Stimulated activated memory B cell treated with anti-CD40 and anti-IgM and Interleukin-4, amounts not matched to agents 10 μg/mL and 1 μg/mL and 100 μg/mL, for 72 hours (primary cell): ENCODE results near the gene A2M.

Experiments
- ATAC-seq: fragments of 150-1000 bp; cut with Tn5 transposase; 2 replicates; pipeline ENCODE4 v1.10.0; 2021
- H3K27ac Mint-ChIP-seq: one replicate; pipeline ENCODE4 v1.8.0; 2022; ENCODE audit warnings: mild to moderate bottlenecking, mixed read lengths
- H3K27me3 Mint-ChIP-seq: one replicate; pipeline ENCODE4 v1.8.0; 2022; ENCODE audit warnings: mixed read lengths
- H3K36me3 Mint-ChIP-seq: one replicate; pipeline ENCODE4 v1.8.0; 2022; ENCODE audit warnings: mixed read lengths
- H3K4me1 Mint-ChIP-seq: one replicate; pipeline ENCODE4 v1.8.0; 2022; ENCODE audit warnings: mixed read lengths
- H3K4me3 Mint-ChIP-seq: one replicate; pipeline ENCODE4 v1.8.0; 2022; ENCODE audit warnings: mild to moderate bottlenecking, moderate library complexity, mixed read lengths
- H3K9me3 Mint-ChIP-seq: one replicate; pipeline ENCODE4 v1.8.0; 2022; ENCODE audit warnings: mixed read lengths

The A2M gene

DNA sequence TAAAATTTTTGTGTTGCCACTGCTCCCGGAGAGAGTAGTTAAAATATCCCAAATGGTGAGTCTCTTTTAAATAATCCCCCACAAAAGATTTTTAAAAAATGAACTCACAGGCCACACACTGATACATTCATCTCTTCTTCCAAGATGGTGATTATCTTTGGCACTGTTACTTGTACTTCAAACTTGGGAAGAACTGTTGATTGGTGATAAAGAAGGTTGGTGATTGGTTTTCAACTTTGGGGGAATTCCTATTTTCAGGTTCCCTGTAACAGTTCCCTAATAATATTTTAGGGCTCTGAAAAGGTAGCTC is 6.6 kb downstream of the A2M start:
- no peak overlapping the region for H3K27ac Mint-ChIP-seq

DNA sequence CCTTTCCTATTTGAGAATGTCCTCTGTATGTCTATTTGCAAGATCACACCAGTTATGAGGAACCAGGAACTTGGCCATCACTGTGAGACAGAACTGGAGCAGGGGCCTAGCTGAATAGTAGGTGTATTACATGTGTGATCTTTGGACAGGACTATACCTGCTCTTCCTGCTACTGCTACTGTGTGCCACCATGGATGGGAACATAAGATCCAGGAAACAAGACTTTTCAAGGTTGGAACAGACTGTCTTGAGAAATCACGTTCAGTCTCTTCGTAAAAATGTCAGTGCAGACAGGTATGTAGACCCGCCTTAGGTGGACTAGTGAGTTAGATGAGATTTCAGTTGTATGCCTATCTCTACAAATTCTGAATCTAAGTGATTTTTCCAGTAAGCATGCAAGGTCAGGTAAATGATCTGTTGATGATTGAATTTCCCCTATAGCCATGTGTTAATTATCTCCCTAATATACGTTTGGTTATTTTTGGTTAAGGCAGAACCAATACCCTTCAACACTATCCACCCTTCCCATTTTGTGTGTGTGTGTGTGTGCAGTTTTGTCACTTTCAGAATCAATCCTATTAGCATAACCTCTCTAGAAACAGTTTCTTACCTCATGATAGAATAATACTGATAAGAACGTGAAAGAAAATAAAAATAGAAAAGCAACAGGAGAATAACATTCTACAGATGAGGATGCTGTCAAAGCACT is 7.1 kb downstream of the A2M start:
- H3K36me3 Mint-ChIP-seq = no peaks in the 10 kb centered on the region
- no peaks in the 10 kb centered on the region for H3K4me1 Mint-ChIP-seq

More for the DNA sequence above, 6.6 kb downstream of the A2M start:
- no peak for ATAC-seq
- peaks cover 13% of the 10 kb centered on the region for H3K27me3 Mint-ChIP-seq
- no peaks in the 10 kb centered on the region for H3K9me3 Mint-ChIP-seq
- no peaks in the 10 kb centered on the region for H3K4me1 Mint-ChIP-seq
- no peaks in the 10 kb centered on the region for H3K36me3 Mint-ChIP-seq
- no peak overlapping the region for H3K4me3 Mint-ChIP-seq

DNA sequence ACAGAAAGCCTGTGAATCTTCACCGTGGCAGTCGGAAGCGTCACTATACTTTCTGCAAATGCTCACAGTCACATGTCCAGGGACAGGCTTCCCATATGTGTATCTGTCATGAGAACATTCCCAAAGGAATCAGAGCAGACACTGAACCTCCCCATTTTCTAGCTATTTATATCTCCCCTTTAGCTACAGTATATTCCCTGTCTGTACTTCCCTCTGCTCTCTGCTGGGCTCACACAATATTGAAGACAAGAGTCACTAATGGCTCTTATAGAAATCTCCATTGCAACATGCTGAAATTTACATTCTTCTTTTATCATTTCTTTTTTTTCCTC is 8.2 kb downstream of the A2M start:
- Mint-ChIP-seq H3K27ac (no peak overlapping the region), H3K36me3 (no peaks in the 10 kb centered on the region), H3K4me3 (no peak overlapping the region)

More for the DNA sequence above, 7.1 kb downstream of the A2M start:
- H3K9me3 Mint-ChIP-seq = no peaks in the 10 kb centered on the region
- no peak for ATAC-seq
- H3K27me3 Mint-ChIP-seq = peaks cover 13% of the 10 kb centered on the region
- H3K4me3 Mint-ChIP-seq = no peak overlapping the region
- H3K27ac Mint-ChIP-seq = no peak overlapping the region

DNA sequence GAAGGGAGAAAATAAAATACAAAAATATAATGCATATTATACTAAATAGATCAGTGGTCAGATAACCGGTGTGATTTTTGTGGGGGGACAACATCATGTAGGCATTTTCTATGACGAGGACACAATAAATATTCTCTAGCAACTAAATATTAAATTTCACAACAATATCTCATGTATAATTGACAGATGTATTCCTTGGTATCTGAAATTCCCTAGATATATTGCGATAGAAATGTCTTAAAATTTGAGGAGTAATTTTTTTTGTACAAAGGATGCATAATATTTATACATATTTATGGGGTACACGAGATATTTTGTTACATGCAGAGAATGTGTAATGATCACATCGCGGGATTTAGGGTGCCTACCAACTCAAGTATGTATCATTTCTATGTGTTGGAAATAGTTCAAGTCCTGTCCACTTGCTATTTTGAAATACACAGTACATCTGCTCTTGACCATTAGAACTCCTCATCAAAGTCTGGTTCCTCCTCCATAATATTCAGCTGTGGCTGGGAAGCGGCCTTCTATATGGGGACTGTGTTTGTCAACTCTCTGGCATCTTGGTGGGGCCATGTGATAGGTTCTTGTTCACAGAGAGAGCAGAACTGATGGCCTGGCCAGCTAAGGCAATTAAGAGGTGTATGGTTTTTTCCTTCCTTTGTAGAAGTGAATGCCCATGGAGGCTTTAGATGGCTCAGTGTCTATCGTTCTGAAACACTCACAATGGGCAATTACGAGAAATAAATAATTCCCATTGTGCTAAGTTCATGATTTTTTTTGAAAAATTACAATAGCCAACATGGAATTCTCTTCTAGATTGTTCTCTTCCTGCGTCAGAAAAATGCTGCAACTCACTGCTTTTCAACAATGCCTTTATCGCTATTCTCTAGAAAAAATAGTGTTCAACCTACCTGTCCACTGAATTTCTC is 8.8 kb downstream of the A2M start:
- H3K9me3 Mint-ChIP-seq = no peaks in the 10 kb centered on the region
- H3K27me3 Mint-ChIP-seq = no peaks in the 10 kb centered on the region
- H3K4me1 Mint-ChIP-seq = no peaks in the 10 kb centered on the region
- no peak overlapping the region for H3K27ac Mint-ChIP-seq
- H3K4me3 Mint-ChIP-seq = no peak overlapping the region
- no peaks in the 10 kb centered on the region for H3K36me3 Mint-ChIP-seq
- no peak for ATAC-seq

More for the DNA sequence above, 8.2 kb downstream of the A2M start:
- peaks cover 4% of the 10 kb centered on the region for H3K27me3 Mint-ChIP-seq
- H3K4me1 Mint-ChIP-seq = no peaks in the 10 kb centered on the region
- H3K9me3 Mint-ChIP-seq = no peaks in the 10 kb centered on the region
- no peak for ATAC-seq

DNA sequence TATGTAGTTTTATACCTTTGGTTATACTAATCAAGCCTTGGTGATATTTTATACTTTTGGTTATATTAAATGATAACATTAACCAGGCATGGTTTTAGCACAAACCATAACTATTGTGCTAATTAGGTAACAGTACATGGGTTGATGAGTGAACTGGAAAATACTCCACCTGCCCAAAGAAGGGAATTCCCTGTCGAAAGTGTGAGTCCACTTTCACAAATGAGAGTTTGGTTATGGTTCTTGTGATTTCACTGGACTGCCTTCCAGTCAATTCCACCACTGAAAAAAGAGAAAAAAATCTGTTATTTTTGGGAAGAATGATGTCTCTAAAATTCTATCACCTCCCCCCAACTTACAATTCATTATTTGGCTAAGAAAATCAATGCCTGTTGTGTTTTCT is 9.7 kb downstream of the A2M start:
- no peaks in the 10 kb centered on the region for H3K4me1 Mint-ChIP-seq
- H3K36me3 Mint-ChIP-seq = no peaks in the 10 kb centered on the region
- no peak overlapping the region for H3K27ac Mint-ChIP-seq
- H3K4me3 Mint-ChIP-seq = no peak overlapping the region
- no peaks in the 10 kb centered on the region for H3K27me3 Mint-ChIP-seq
- H3K9me3 Mint-ChIP-seq = no peaks in the 10 kb centered on the region
- ATAC-seq = no peak

DNA sequence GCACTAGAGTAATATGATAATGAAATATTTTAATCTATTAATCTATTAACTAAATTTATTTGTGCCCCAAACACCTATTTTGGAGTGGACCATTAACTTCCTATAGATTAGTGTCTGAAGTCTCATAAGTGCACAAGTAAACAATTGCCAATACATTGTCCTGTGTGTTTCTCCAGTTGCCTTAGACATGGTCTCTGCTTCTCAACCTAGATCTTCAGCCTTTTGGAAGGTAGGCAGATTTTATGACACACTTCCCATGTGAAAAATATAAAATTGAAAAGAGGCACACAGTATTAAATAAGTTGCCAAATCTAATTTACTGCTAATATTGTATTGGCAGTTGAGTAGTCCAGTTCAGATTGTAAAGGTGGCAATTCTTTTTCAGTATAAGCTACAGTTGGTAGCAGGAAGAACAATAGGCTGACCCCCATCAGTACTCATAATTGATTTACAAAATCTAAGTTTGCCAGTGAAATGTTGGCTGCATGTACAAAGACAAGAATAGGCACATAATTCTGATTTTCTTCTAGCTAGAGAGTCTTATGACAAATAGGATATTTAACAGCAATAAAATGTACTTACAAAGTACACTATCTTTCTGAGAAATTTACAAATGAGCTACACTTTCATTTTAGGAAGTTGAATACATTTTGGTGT is 10.8 kb downstream of the A2M start:
- Mint-ChIP-seq H3K27ac (no peak overlapping the region), H3K36me3 (no peaks in the 10 kb centered on the region), H3K4me1 (no peaks in the 10 kb centered on the region), H3K27me3 (no peaks in the 10 kb centered on the region), H3K9me3 (no peaks in the 10 kb centered on the region), H3K4me3 (no peak overlapping the region)
- ATAC-seq = no peak

DNA sequence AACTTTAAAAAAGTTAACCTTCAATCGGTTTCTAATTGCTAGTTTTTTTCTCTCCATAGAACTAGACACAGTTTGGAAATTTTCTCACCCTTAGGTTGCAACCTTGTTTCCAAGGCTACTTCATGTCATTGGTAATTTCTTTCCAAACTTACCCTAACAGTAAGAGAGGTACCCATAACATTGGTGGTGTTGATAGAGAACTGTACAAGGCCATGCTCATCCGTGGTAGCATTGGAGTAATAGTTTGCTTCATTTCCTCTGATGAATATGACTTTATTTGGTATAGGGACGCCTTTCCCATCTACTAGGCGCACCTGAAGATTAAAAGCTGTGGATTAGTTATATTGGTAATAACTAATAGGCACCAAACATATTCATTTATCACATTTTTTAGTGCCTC is 11.6 kb downstream of the A2M start:
- H3K4me3 Mint-ChIP-seq = no peak overlapping the region
- H3K36me3 Mint-ChIP-seq = no peaks in the 10 kb centered on the region
- no peak for ATAC-seq
- H3K9me3 Mint-ChIP-seq = no peaks in the 10 kb centered on the region
- no peak overlapping the region for H3K27ac Mint-ChIP-seq
- H3K4me1 Mint-ChIP-seq = no peaks in the 10 kb centered on the region
- no peaks in the 10 kb centered on the region for H3K27me3 Mint-ChIP-seq

DNA sequence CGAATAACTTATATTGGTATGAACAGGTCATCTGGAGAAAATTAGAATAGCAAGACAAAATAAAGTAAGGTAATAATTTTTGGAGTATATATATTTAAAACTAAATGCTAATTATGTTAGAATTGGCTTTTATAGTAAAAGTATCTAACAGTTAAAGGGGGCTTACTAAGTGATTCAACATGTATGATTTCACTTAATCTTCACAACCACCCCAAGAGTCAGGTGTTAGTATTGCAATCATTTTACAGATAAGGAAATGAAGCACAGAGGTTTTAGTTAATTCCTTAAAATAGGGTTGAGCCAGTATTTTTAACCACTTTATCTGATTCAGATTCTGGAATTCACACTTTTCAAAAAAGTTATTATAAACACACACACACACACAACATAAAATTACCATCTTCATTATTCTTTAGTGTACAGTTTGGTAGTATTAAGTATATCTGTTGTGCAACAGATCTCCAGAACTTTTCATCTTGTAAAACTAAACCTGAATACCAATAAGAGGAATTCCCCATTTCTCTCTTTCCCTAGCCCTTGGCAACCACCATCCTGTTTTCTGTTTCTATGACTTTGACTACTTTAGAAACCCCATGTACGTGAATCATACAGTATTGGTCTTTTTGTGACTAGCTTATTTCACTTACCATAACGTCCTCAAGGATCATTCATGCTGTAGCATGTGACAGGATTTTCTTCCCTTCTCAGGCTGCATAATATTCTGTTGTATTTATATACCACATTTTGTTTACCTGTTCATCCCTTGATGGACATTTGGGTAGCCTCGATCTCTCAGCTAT is 12.5 kb downstream of the A2M start:
- no peaks in the 10 kb centered on the region for H3K36me3 Mint-ChIP-seq
- H3K27ac Mint-ChIP-seq = no peak overlapping the region
- ATAC-seq = no peak
- H3K4me1 Mint-ChIP-seq = no peaks in the 10 kb centered on the region
- no peaks in the 10 kb centered on the region for H3K9me3 Mint-ChIP-seq
- H3K4me3 Mint-ChIP-seq = no peak overlapping the region
- H3K27me3 Mint-ChIP-seq = no peaks in the 10 kb centered on the region

DNA sequence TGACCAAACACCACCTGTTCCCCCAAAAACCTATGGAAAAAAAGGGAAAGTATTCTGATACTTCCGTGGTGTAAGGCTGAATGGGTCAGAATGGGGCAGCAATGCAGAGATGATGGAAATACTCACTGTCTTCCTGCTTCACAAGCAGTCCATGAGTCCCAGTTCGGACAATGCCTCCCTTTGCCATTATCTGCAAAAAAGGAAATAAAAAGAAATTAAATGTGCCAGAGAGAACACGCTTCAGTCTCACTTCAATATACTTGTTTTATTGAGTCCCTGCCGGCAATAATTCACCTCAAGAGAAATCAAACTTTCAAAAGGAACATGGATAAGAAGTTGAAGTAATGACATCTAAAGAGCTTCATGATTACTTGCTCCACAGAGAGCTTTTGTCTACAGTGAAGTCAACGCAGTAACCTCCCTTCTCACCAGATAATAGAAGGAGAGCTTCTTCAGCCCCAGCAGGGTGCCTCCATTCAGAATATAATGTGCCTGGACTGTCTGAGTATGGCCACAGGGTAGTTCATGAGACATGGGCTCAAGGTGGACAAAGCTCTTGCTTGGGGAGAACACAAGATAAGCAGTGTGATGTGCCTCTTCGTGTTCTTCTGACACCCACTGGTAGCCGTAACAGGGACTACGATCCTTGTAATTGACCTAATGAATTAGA is 14.6 kb downstream of the A2M start:
- Mint-ChIP-seq H3K4me1 (no peaks in the 10 kb centered on the region), H3K27ac (no peak overlapping the region), H3K4me3 (no peak overlapping the region), H3K36me3 (no peaks in the 10 kb centered on the region), H3K27me3 (no peaks in the 10 kb centered on the region), H3K9me3 (no peaks in the 10 kb centered on the region)
- ATAC-seq = no peak

DNA sequence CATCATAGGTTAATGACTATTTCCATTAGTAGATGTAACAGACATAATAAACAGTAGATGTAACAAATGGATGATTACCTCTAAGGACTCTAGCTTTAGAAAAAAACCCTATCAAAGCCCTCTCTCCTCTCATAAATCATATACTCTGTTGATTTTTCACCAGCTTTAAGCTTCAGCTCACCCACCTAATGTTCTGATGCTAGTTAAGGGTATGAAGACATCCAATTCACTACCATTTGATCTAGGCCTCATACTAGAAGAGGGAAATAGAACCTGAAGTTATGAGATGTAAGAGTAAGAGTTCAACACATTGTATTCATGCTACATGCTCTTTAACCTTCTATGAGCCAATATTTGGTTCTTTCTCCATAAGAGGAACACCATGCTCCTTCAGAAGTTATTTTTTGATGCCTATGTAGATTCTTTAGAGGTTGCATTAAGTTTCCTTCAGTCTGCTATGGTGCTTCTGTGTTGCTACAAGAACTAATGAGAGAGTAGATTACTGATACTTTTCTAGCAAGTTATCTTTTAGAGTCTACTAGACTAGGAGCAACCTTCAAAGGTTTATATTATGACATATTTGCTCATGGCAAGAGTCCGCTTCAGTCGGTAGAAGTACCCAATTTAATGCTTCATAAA is 16.0 kb downstream of the A2M start:
- ATAC-seq = no peak
- H3K27me3 Mint-ChIP-seq = no peaks in the 10 kb centered on the region
- H3K4me1 Mint-ChIP-seq = no peaks in the 10 kb centered on the region
- no peak overlapping the region for H3K4me3 Mint-ChIP-seq
- no peaks in the 10 kb centered on the region for H3K9me3 Mint-ChIP-seq
- H3K36me3 Mint-ChIP-seq = no peaks in the 10 kb centered on the region
- no peak overlapping the region for H3K27ac Mint-ChIP-seq

DNA sequence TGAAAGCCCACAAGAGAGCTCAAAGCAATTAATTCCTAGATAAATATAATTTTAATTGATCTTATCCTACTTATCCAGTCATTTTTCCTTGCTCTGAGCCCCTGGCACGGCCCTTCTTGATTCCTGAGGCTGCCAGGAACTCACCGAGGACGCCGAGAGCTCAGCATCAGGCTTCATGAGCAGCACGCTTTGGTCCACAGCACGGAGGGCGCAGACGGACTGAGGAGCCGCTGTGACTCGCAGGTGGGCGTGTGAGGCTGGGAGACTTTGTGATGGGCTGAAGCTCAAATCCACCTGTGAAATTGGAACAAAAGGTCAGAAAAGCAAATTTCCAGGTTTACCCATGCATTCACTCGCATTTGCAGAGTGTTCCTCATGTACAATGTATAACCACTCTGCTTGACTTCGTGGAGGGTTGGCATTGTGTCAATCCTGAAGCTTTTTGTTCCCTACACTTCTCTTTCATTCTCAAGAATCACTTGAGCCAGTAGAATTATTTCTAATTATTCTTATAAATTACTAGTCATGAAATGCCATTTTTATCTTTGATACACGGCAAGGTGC is 17.2 kb downstream of the A2M start:
- Mint-ChIP-seq H3K36me3 (no peaks in the 10 kb centered on the region), H3K27ac (no peak overlapping the region), H3K9me3 (no peaks in the 10 kb centered on the region), H3K27me3 (no peaks in the 10 kb centered on the region), H3K4me3 (no peak overlapping the region), H3K4me1 (no peaks in the 10 kb centered on the region)
- no peak for ATAC-seq

DNA sequence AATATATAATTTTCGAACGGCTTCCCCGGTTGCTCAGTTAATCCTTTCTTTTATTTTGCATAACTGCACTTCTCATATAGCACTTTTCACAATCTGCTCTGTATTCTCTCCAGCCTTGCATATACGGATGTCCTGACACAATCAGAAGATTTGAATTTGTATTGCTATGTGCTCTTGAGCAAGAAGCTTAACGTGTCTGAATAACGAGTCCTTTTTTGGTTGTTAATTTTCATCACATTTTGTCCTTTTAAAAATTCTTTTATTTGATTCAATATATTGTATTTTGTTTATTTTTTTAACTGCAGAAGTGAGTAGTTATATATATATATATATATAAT is 17.6 kb downstream of the A2M start:
- Mint-ChIP-seq H3K27me3 (no peaks in the 10 kb centered on the region), H3K36me3 (no peaks in the 10 kb centered on the region), H3K4me3 (no peak overlapping the region), H3K9me3 (no peaks in the 10 kb centered on the region), H3K4me1 (no peaks in the 10 kb centered on the region), H3K27ac (no peak overlapping the region)
- ATAC-seq = no peak

DNA sequence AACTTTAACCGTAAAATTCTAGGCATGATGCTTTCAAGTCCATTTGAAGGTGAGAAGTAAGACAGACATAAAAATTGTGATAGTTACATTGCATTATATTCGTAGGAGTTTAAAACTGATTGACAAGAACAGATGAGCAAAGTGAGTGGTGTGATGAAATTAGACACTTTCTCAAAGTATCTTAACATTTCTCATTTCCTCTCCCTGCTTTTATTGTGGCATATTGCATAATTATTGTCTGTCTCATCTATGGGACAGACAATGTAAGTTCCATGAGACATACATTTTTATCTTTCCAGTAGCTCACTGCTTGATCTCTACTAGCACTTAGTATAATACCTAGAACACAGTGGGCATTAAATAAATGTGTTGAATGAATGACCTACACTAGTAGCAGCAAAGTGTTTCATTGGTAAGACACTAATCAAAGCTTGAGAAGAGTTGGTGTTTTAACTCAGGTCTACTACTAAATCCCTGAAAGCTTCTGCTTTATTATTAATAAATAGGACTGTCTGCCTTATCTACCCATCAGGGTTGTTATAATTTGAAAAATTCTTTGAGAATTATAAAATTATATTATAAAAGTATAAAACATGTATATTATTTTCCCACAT is 19.0 kb downstream of the A2M start:
- no peaks in the 10 kb centered on the region for H3K36me3 Mint-ChIP-seq
- H3K27me3 Mint-ChIP-seq = no peaks in the 10 kb centered on the region
- no peak overlapping the region for H3K27ac Mint-ChIP-seq
- H3K4me3 Mint-ChIP-seq = no peak overlapping the region
- no peak for ATAC-seq
- no peaks in the 10 kb centered on the region for H3K4me1 Mint-ChIP-seq
- H3K9me3 Mint-ChIP-seq = no peaks in the 10 kb centered on the region

DNA sequence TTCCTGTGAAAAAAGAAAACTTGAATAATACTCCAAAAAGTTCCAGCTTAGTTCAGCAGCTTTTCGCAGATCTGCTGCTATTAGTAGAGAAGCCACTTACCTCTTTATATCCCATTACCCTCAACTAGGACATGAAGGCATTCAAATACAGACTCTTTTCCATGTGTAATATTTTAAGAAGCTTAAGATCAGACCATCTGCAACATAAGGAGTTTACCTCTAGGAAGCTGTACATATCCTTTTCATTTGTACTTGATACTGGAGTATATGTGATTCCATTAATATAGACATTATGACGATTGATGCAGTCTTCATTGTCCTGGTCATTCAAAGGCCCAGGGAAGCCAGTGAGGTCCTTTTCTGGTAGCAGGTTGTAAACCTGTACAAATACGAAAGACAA is 20.4 kb downstream of the A2M start:
- ATAC-seq = no peak
- Mint-ChIP-seq H3K27ac (no peak overlapping the region), H3K4me1 (no peaks in the 10 kb centered on the region), H3K27me3 (no peaks in the 10 kb centered on the region), H3K9me3 (no peaks in the 10 kb centered on the region), H3K36me3 (no peaks in the 10 kb centered on the region), H3K4me3 (no peak overlapping the region)
